Lower leg skin (tissue), 4 donors: Measurements from ENCODE around the gene SNTG2. TPM values are rescaled to one million over a fixed set of nuclear protein-coding genes. Genes with fewer than 3 reads are reported as not detected.

Source experiments
- DNase-seq, 2 donors: peaks; one replicate each; pipeline ENCODE4 v3.0.0-alpha.2; 2019; ENCODE audit warnings: low spot score in 2 of 2
- H3K4me3 ChIP-seq: fragments of 200-600 bp; sonication (generic); 2 replicates; pipeline ENCODE4 v1.5.1; 2017; ENCODE audit warnings: mild to moderate bottlenecking, low read depth; ENCODE audit not compliant: poor library complexity, severe bottlenecking
- CTCF ChIP-seq, 3 donors: fragments of 450-650 bp; IDR thresholded peaks; one replicate each; pipeline ENCODE4 v1.5.1; 2016; ENCODE audit warnings: antibody characterized with exemption in 3 of 3, mild to moderate bottlenecking in 3 of 3, moderate library complexity in 2 of 3
- POLR2A ChIP-seq, 2 donors: fragments of 450-650 bp; IDR thresholded peaks; one replicate each; pipeline ENCODE4 v1.6.1; 2016 to 2017; ENCODE audit warnings: antibody characterized with exemption in 2 of 2, mild to moderate bottlenecking in 1 of 2, moderate library complexity in 1 of 2
- WGBS, 2 donors: methylation state at CpG; one replicate each; pipeline ENCODE4 v1.1.5; 2018; 5-methylcytosine and 5-hydroxymethylcytosine counted together
- intact Hi-C: fragments of 100-400 bp; cut with DNase I; formaldehyde crosslinking; loops from one replicate; pipeline ENCODE4 v1.15.0; 2023; ENCODE audit warnings: low total_unique reads
- total RNA-seq, 4 donors: library from RNA; depleted of rRNA; stranded (reverse); fragments of >200 nt; gene quantifications; one replicate each; pipeline ENCODE4 v1.1.0, GENCODE V29; 2016

SNTG2 gene
- total RNA-seq, 4 donors from 2014 or later: 1.4 to 15.3 (median 6.3) TPM

- no peak for TF ChIP-seq CTCF (IDR thresholded peaks at IDR 0.05)
- no peak for TF ChIP-seq POLR2A (IDR thresholded peaks at IDR 0.05)
- no peak overlapping the region for H3K4me3 ChIP-seq
- intact Hi-C loops: no loop called here
- no peak for DNase-seq
- WGBS, 2 donors: 80 to 88% methylated on average over 9 of the region's 9 CpGs
Measured at GRCh38 chr2:1295740-1296139, 345.1 kb downstream of the SNTG2 start.

GRCh38 chr2:1297372-1298159 lies 346.9 kb downstream of the SNTG2 start:
- TF ChIP-seq CTCF (IDR thresholded peaks at IDR 0.05) (no peak), POLR2A (IDR thresholded peaks at IDR 0.05) (no peak)
- DNase-seq: no peak
- 84 to 86% methylated on average over 17 of the region's 17 CpGs for WGBS, 2 donors
- no peak overlapping the region for H3K4me3 ChIP-seq
- intact Hi-C loops: no loop called here

GRCh38 chr2:1299043-1299442 lies 348.4 kb downstream of the SNTG2 start:
- H3K4me3 ChIP-seq: no peak overlapping the region
- no peak for DNase-seq
- WGBS, 2 donors: 78 to 82% methylated on average over 6 of the region's 6 CpGs
- intact Hi-C loops: no loop called here
- no peak for TF ChIP-seq CTCF (IDR thresholded peaks at IDR 0.05)
- no peak for TF ChIP-seq POLR2A (IDR thresholded peaks at IDR 0.05)

- 86 to 95% methylated on average over 9 of the region's 9 CpGs for WGBS, 2 donors
- intact Hi-C loops: no loop called here
- DNase-seq: no peak
- H3K4me3 ChIP-seq: no peak overlapping the region
- TF ChIP-seq POLR2A (IDR thresholded peaks at IDR 0.05) (no peak), CTCF (IDR thresholded peaks at IDR 0.05) (no peak)
Measured at GRCh38 chr2:1300284-1300683, 349.6 kb downstream of the SNTG2 start.

- intact Hi-C loops: no loop called here
- 93 to 94% methylated on average over 5 of the region's 5 CpGs for WGBS, 2 donors
- TF ChIP-seq POLR2A (IDR thresholded peaks at IDR 0.05): no peak
- no peak for TF ChIP-seq CTCF (IDR thresholded peaks at IDR 0.05)
- no peak for DNase-seq
- H3K4me3 ChIP-seq: no peak overlapping the region
Measured at GRCh38 chr2:1301056-1301455, 350.4 kb downstream of the SNTG2 start.
